ENCODE data around the gene POMGNT2. TPM values are rescaled to one million over a fixed set of nuclear protein-coding genes. Genes with fewer than 3 reads are reported as not detected.
A peak's percentile ranks its signal among the peaks of the same experiment; 100 is the strongest.

POMGNT2 gene
- polyA plus RNA-seq, 1 of the 3 experiments (the other 2 are of a cell fraction) = 20.6 TPM

- Histone ChIP-seq H2AFZ (ENCODE audit: low read depth) (no peak overlapping the region), H3K27ac (ENCODE audit: low read depth in 2 of 2, low read length in 1 of 2) (no peak overlapping the region), H3K4me2 (no peak overlapping the region), H3K36me3 (replicated peaks in 1 of 2; ENCODE audit: control insufficient read depth in 1 of 2, insufficient read depth in 2 of 2, low read length in 1 of 2) (no peaks in the 10 kb centered on the region), H3F3A (replicated peaks; ENCODE audit: insufficient read depth) (no peaks in the 10 kb centered on the region), H3K79me2 (ENCODE audit: insufficient read depth) (no peaks in the 10 kb centered on the region), H3K9ac (no peak overlapping the region), H3K27me3 (ENCODE audit: insufficient read depth) (peaks cover 5% of the 10 kb centered on the region; the same call in 1 of the 2 replicates), H3K9me3 (no peaks in the 10 kb centered on the region), H3K4me3 (ENCODE audit: low read depth in 2 of 2, low read length in 1 of 2) (no peak overlapping the region), H3K4me1 (ENCODE audit: control insufficient read depth in 1 of 2, insufficient read depth in 2 of 2, low read depth in 1 of 2, low read length in 1 of 2) (no peaks in the 10 kb centered on the region), H4K20me1 (ENCODE audit: insufficient read depth) (no peaks in the 10 kb centered on the region), H3K9me2 (no peaks in the 10 kb centered on the region)
- ChIA-PET POLR2A (no interaction called here), CTCF (interaction anchor here (0.7 to 2.5 kb wide), 2 partner anchors 27 to 152 kb away, joined by 3 to 10 read pairs; no protein-coding TSS in a partner anchor)
- WGBS (ENCODE audit: low lambda C conversion rate) = 49% methylated on average over 3 of the region's 3 CpGs
- TF ChIP-seq YY1 (IDR thresholded peaks at IDR 0.05; ENCODE audit: low read depth) = no peak
- no peak for DNase-seq
Observed at GRCh38 chr3:43113671-43114070, 7.8 kb upstream of the POMGNT2 start.

DNA sequence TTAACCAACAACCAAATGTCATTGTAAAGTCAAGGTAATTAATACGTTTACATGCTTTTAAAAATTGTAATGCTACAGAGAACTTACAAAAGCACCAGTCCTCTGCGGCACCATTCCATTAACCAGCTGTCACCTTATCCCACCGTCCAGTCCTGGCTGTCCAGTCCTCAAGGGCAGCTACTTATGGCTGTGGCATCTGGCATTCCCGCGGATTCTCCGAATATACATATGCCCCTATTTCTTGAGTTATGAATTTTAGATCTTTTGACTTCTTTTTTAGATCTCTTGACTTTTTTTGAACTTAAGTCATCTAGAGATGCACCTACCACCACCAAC lies 382 bp upstream of the POMGNT2 start:
- no peaks in the 10 kb centered on the region for H3K9me2 ChIP-seq
- no peak overlapping the region for H3K9ac ChIP-seq
- no peaks in the 10 kb centered on the region for H3F3A ChIP-seq (replicated peaks; ENCODE audit: insufficient read depth)
- TF ChIP-seq, protein P1, sequence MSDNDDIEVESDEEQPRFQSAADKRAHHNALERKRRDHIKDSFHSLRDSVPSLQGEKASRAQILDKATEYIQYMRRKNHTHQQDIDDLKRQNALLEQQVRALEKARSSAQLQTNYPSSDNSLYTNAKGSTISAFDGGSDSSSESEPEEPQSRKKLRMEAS (IDR thresholded peaks at IDR 0.05; ENCODE audit: low read depth) = no peak
- no peak for TF ChIP-seq RAD21 (IDR thresholded peaks at IDR 0.05; ENCODE audit: low read length)
- TF ChIP-seq RCOR1 (IDR thresholded peaks at IDR 0.05; ENCODE audit: low read length) = 0 out of 2 replicates have a peak, but pooled peaks have one; percentile 2
- TF ChIP-seq MEF2A (IDR thresholded peaks at IDR 0.05; ENCODE audit: borderline replicate concordance, low read depth) = no peak
- no peak for TF ChIP-seq MXI1 (IDR thresholded peaks at IDR 0.05; ENCODE audit: low read depth, low read length)
- 1% methylated on average over 6 of the region's 6 CpGs for WGBS (ENCODE audit: low lambda C conversion rate)
- no peak overlapping the region for H3K27ac ChIP-seq (ENCODE audit: low read depth in 2 of 2, low read length in 1 of 2)
- H3K4me2 ChIP-seq = peak overlapping the region; percentile 76
- H3K4me3 ChIP-seq (ENCODE audit: low read depth in 2 of 2, low read length in 1 of 2) = peak overlapping the region; percentile 84 to 88
- no peaks in the 10 kb centered on the region for H3K9me3 ChIP-seq
- H3K27me3 ChIP-seq (ENCODE audit: insufficient read depth) = no peaks in the 10 kb centered on the region
- peaks cover 0 to 17% of the 10 kb centered on the region in 2 experiments; a peak in 1 of 4 replicates for H3K4me1 ChIP-seq (ENCODE audit: control insufficient read depth in 1 of 2, insufficient read depth in 2 of 2, low read depth in 1 of 2, low read length in 1 of 2)
- CTCF ChIA-PET = interaction anchor here (1.9 kb wide), 1 partner anchor 16 kb away, joined by 5 read pairs; no protein-coding TSS in a partner anchor
- POLR2A ChIA-PET = interaction anchor here (0.9 kb wide), 1 partner anchor 180 kb away, joined by 3 read pairs; the partner anchor contains the start of gene SNRK
- peak overlapping the region; percentile 81; the same call in 1 of the 2 replicates for H2AFZ ChIP-seq (ENCODE audit: low read depth)
- no peaks in the 10 kb centered on the region for H4K20me1 ChIP-seq (ENCODE audit: insufficient read depth)
- DNase-seq = no peak
- peaks cover 5% of the 10 kb centered on the region; the same call in 1 of the 2 replicates for H3K79me2 ChIP-seq (ENCODE audit: insufficient read depth)
- H3K36me3 ChIP-seq (replicated peaks in 1 of 2; ENCODE audit: control insufficient read depth in 1 of 2, insufficient read depth in 2 of 2, low read length in 1 of 2) = no peaks in the 10 kb centered on the region

- DNase-seq = no peak
- Histone ChIP-seq H3K9ac (no peak overlapping the region), H3K36me3 (replicated peaks in 1 of 2; ENCODE audit: control insufficient read depth in 1 of 2, insufficient read depth in 2 of 2, low read length in 1 of 2) (no peaks in the 10 kb centered on the region), H3K4me3 (ENCODE audit: low read depth in 2 of 2, low read length in 1 of 2) (peak overlapping the region; percentile 60 to 84), H3K79me2 (ENCODE audit: insufficient read depth) (peaks cover 5% of the 10 kb centered on the region; the same call in 1 of the 2 replicates), H3K4me1 (ENCODE audit: control insufficient read depth in 1 of 2, insufficient read depth in 2 of 2, low read depth in 1 of 2, low read length in 1 of 2) (peaks cover 0 to 17% of the 10 kb centered on the region in 2 experiments; a peak in 1 of 4 replicates), H3F3A (replicated peaks; ENCODE audit: insufficient read depth) (no peaks in the 10 kb centered on the region), H3K27ac (ENCODE audit: low read depth in 2 of 2, low read length in 1 of 2) (no peak overlapping the region), H3K9me3 (no peaks in the 10 kb centered on the region), H3K9me2 (no peaks in the 10 kb centered on the region), H3K4me2 (peak overlapping the region; percentile 76), H4K20me1 (ENCODE audit: insufficient read depth) (no peaks in the 10 kb centered on the region), H2AFZ (ENCODE audit: low read depth) (0 out of 2 replicates have a peak overlapping the region, but pooled peaks have one; percentile 43), H3K27me3 (ENCODE audit: insufficient read depth) (no peaks in the 10 kb centered on the region)
- POLR2A ChIA-PET = no interaction called here
- CTCF ChIA-PET = interaction anchor here (0.9 to 1.9 kb wide), 4 partner anchors 14 to 144 kb away, joined by 3 to 5 read pairs (median 3); no protein-coding TSS in a partner anchor
- 63% methylated on average over 21 of the region's 33 CpGs for WGBS (ENCODE audit: low lambda C conversion rate)
- TF ChIP-seq FOXM1 (IDR thresholded peaks at IDR 0.05; ENCODE audit: low read depth) = no peak
- no peak for TF ChIP-seq TAF1 (IDR thresholded peaks at IDR 0.05; ENCODE audit: borderline replicate concordance, low read depth, low read length)
- no peak for TF ChIP-seq USF1 (IDR thresholded peaks at IDR 0.05; ENCODE audit: borderline replicate concordance, low read depth)
- no peak for TF ChIP-seq GABPA (IDR thresholded peaks at IDR 0.05; ENCODE audit: low read depth)
- no peak for TF ChIP-seq ELF1 (IDR thresholded peaks at IDR 0.05)
- TF ChIP-seq, protein P2, sequence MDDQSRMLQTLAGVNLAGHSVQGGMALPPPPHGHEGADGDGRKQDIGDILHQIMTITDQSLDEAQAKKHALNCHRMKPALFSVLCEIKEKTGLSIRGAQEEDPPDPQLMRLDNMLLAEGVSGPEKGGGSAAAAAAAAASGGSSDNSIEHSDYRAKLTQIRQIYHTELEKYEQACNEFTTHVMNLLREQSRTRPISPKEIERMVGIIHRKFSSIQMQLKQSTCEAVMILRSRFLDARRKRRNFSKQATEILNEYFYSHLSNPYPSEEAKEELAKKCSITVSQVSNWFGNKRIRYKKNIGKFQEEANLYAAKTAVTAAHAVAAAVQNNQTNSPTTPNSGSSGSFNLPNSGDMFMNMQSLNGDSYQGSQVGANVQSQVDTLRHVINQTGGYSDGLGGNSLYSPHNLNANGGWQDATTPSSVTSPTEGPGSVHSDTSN (IDR thresholded peaks at IDR 0.05) = no peak
- TF ChIP-seq RCOR1 (IDR thresholded peaks at IDR 0.05; ENCODE audit: low read length) = no peak
- no peak for TF ChIP-seq ZBTB33 (IDR thresholded peaks at IDR 0.05; ENCODE audit: borderline replicate concordance, low read depth)
- no peak for TF ChIP-seq TEAD4 (IDR thresholded peaks at IDR 0.05; ENCODE audit: borderline replicate concordance, insufficient read depth)
- TF ChIP-seq POLR2AphosphoS5 (IDR thresholded peaks at IDR 0.05; ENCODE audit: low read depth, low read length) = no peak
- TF ChIP-seq EZH2phosphoT487 (IDR thresholded peaks at IDR 0.05; ENCODE audit: borderline replicate concordance, low read depth) = no peak
- TF ChIP-seq RFX5 (IDR thresholded peaks at IDR 0.05; ENCODE audit: low read length) = no peak
Observed at GRCh38 chr3:43104660-43105595, 951 bp downstream of the POMGNT2 start.
